ENCODE data around the gene SSTR3.

Gene SSTR3

DNA sequence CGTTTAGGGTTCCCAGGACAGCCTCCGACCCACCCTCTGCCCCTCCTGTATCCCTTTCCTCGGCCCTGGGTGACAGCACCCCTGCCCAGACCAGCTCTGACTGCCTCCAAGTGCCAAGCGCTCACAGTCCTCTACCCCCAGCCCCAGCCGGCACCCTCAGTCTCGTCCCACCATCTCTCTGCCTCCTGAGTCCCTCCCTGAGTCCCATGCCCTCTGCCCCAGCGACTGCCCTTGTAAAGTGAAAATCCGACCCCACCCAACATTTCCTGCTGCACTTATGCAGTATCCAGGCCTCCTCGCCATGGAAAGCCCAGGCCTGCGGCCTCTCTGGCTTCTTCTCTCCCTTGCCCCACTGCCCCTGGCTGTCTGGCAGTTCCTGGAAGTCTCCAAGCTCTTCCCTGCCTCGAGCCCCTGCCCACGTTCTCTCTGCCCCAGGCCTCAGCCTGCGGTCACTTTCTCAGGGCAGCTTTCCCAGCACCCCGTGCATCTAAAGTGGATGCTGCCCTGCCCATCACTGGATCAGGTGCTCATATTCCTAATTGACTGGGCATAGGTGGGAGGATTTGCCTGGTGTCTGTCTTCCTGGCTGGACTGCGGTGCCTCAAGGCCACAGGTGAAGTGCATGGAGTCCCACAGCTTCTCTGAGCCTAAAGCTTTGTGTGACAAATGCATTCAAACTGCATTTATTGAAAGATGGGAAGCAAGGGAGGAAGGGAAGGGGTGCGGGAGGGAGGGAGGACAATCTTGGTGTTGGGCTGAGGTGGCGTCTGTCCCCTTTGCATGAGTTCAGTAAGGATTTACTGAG lies 44.9 kb downstream of the SSTR3 start:
- Mint-ChIP-seq H3K4me1 (peaks cover 82% of the 10 kb centered on the region), H3K9me3 (peaks cover 4% of the 10 kb centered on the region), H3K27ac (peak overlapping the region; percentile 78), H3K36me3 (peaks cover 5% of the 10 kb centered on the region), H3K4me3 (peak overlapping the region; percentile 64), H3K27me3 (peaks cover 15% of the 10 kb centered on the region)
- CTCF ChIA-PET = interaction anchor here (0.7 to 7.7 kb wide), 7 partner anchors 8 to 402 kb away, joined by 3 to 83 read pairs (median 5); no protein-coding TSS in a partner anchor
- peak; percentile 20 for DNase-seq

DNA sequence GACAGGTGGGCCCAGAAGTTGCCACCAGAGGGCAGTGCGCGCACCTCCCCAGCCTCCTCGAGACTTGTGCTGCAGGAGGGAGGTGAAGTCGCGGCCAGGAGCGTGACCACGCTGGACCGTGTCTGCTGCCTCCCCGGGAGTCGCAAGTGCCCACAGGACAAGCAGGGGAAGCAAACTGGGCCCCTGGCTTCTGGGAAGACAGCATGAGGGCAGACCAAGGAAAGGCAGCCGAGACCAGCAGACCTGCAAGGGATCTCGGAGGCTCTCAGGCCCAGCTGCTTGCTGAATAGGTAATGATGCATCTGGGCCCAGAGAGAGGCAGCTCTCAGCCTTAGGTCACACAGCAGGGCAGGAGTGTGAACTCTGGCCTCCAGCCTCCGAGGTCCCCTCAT lies 45.6 kb downstream of the SSTR3 start:
- Mint-ChIP-seq H3K27ac (peak overlapping the region; percentile 85), H3K27me3 (peaks cover 13% of the 10 kb centered on the region), H3K4me1 (peaks cover 89% of the 10 kb centered on the region), H3K36me3 (peaks cover 5% of the 10 kb centered on the region), H3K9me3 (peaks cover 4% of the 10 kb centered on the region), H3K4me3 (peak overlapping the region; percentile 64)
- CTCF ChIA-PET = interaction anchor here (0.7 to 7.7 kb wide), 8 partner anchors 9 to 403 kb away, joined by 3 to 83 read pairs (median 6); partner anchors contain the start of gene IL2RB
- DNase-seq = peak; percentile 89

DNA sequence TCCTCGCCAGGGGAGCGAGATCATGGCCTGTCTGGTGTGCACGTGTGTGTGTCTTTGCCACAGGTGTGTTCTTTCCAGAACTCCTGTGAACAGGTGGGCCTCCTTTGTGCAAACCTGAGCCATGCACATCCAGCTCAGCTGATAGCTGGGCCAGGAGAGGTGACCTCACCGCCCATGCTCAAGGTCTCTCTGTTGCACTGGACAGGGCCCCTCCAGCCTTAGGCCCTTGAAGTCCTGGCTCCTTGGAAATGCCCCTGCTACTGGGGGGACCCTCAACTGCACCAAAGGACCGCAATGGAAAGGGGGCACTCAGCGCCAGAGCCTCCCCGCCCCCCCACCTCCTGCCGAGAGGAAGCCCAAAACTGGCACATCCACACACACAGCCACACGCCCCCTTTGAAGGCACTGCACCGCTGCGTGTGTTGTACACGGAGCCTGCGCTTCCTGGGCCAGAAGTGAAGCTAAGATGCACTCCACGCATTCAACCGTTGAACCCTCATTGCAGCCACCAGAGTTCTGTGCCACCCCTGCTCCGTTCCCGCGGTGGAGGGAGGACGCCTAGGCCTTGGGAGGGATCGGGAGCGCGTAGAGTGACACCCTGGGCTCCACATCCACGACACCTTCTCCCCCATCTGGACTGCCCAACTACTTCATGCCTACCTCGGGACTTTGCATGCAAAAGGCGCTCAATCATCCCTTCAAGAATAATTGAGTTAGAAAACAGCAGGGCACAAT lies 46.2 kb downstream of the SSTR3 start:
- peaks cover 94% of the 10 kb centered on the region for H3K4me1 Mint-ChIP-seq
- peaks cover 6% of the 10 kb centered on the region for H3K9me3 Mint-ChIP-seq
- peaks cover 7% of the 10 kb centered on the region for H3K36me3 Mint-ChIP-seq
- peak; percentile 51 for DNase-seq
- H3K4me3 Mint-ChIP-seq = peak overlapping the region; percentile 64
- H3K27me3 Mint-ChIP-seq = peaks cover 11% of the 10 kb centered on the region
- peak overlapping the region; percentile 85 for H3K27ac Mint-ChIP-seq
- CTCF ChIA-PET = interaction anchor here (1.0 to 7.7 kb wide), 11 partner anchors 9 to 94 kb away, joined by 3 to 83 read pairs (median 5); partner anchors contain the start of gene IL2RB

DNA sequence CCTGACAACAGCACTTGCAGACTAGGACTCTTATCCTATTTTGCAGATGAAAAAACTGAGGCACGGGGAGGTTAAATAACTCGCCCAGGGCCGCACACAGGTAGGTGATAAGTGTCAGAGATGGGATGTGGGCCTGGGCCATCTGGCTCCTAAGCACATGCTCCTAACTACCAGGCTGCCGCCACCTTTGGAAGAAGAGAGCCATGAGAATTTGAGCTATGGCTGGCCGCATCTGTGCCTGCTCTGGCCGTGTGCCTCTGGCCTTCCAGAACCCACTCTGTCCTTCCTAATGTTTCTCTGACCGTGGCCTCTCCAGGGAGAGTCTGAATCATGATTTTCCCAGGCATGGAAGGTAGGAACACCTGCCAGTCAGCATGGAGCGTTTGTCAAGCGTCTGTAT lies 47.2 kb downstream of the SSTR3 start:
- peaks cover 8% of the 10 kb centered on the region for H3K27me3 Mint-ChIP-seq
- H3K27ac Mint-ChIP-seq = peak overlapping the region; percentile 95
- peaks cover 94% of the 10 kb centered on the region for H3K4me1 Mint-ChIP-seq
- peaks cover 8% of the 10 kb centered on the region for H3K9me3 Mint-ChIP-seq
- DNase-seq = no peak
- H3K36me3 Mint-ChIP-seq = peaks cover 7% of the 10 kb centered on the region
- H3K4me3 Mint-ChIP-seq = no peak overlapping the region
- CTCF ChIA-PET = interaction anchor here (0.6 to 7.7 kb wide), 10 partner anchors 8 to 120 kb away, joined by 3 to 83 read pairs (median 6); partner anchors contain the start of gene IL2RB

DNA sequence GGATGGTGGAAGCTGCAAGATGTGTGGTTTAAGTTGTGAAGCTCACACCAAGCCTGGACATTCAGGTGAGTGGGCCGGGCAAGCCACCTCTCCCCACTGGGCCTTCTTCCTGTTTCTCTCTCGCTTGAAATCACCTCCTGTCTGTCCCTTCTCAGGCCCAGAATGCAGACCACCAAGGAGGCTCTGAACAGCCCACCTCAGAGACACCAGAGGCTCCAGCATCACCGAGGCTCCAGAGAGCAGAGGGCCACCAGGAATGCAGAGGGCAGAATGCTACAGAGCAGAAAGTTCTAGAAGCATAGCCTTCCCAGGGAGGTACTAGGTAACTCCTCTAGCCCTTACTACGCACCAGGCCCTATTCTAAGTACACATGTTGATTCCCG lies 47.8 kb downstream of the SSTR3 start:
- Mint-ChIP-seq H3K4me1 (peaks cover 90% of the 10 kb centered on the region), H3K27me3 (peaks cover 2% of the 10 kb centered on the region), H3K36me3 (peaks cover 7% of the 10 kb centered on the region), H3K9me3 (peaks cover 8% of the 10 kb centered on the region), H3K27ac (peak overlapping the region; percentile 95), H3K4me3 (no peak overlapping the region)
- CTCF ChIA-PET = interaction anchor here (1.0 to 7.7 kb wide), 8 partner anchors 8 to 96 kb away, joined by 3 to 83 read pairs (median 6); partner anchors contain the start of gene IL2RB
- DNase-seq = no peak

DNA sequence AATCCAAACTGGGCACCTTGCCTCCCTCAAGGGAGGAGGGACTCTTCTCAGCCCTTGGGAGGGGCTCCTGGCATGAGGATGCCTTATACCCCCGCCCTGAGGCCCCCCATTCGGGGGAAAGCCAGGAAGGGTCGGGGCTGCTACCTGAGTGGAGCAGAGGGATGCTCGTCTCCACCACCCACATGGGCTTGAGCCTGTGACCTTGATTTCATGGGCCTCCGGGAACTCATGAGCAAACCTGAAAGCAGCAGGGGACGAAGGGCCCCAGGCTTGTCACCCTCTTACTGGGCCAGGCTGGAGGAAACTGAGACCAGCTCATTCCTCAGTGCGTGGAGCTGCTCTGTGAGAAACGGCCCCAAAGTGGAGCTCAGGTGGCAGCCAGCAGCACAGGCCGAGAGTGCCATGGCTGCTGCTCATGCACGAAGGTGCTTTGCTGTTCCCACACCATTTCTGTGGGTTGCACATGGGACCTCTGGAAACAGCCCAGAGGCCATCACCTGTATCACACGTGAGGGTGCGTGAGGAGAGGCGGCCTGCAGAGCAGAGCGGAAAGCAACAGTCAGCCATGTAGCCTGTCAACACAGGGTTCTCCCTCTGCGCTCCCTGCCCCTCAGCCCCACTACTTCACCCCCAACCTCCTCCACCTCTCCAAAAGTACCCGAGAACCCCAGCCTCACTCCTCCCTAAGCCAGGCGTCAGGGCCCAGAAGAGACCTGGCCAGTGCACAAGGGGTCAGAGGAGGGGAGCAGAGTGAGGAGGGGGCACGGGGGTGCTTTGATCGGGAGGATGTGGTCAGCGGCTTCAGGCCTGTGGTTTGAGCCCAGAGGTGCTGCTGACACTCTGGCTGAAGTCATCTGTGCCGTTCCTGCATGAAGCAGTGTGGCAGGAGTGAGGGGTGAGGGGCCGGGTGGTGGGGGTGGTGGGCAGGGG lies 48.4 kb downstream of the SSTR3 start:
- CTCF ChIA-PET = interaction anchor here (0.6 to 7.7 kb wide), 10 partner anchors 14 to 308 kb away, joined by 3 to 83 read pairs (median 4); partner anchors contain the start of gene IL2RB
- peak; percentile 38 for DNase-seq
- H3K27me3 Mint-ChIP-seq = peaks cover 3% of the 10 kb centered on the region
- H3K4me1 Mint-ChIP-seq = peaks cover 90% of the 10 kb centered on the region
- H3K4me3 Mint-ChIP-seq = no peak overlapping the region
- peaks cover 5% of the 10 kb centered on the region for H3K9me3 Mint-ChIP-seq
- H3K36me3 Mint-ChIP-seq = peaks cover 5% of the 10 kb centered on the region
- peak overlapping the region; percentile 95 for H3K27ac Mint-ChIP-seq

DNA sequence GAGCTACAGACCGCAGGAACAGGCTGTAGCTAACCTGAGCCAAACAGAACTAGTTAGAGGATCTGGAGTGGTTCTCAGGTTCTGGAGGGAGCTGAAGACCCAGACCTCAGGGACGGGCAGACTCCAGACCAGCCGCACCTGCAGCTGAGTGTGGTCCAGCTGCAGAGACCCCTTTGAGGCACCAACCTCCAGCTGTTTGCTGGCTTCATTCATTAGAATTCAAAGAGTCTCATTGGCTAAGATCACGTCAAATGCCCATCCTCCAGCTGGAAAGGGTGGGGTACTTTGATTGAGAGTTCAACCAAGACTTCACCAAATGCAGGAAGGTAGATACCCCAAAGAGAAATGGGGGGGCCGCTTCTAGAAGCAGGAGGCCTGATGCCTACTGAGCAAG lies 49.2 kb downstream of the SSTR3 start:
- Mint-ChIP-seq H3K4me3 (peak overlapping the region; percentile 47), H3K4me1 (peaks cover 88% of the 10 kb centered on the region), H3K9me3 (peaks cover 5% of the 10 kb centered on the region), H3K36me3 (peaks cover 2% of the 10 kb centered on the region), H3K27me3 (peaks cover 3% of the 10 kb centered on the region), H3K27ac (peak overlapping the region; percentile 95)
- DNase-seq = no peak
- CTCF ChIA-PET = interaction anchor here (0.6 to 7.7 kb wide), 10 partner anchors 14 to 307 kb away, joined by 3 to 83 read pairs (median 4); partner anchors contain the start of gene IL2RB

DNA sequence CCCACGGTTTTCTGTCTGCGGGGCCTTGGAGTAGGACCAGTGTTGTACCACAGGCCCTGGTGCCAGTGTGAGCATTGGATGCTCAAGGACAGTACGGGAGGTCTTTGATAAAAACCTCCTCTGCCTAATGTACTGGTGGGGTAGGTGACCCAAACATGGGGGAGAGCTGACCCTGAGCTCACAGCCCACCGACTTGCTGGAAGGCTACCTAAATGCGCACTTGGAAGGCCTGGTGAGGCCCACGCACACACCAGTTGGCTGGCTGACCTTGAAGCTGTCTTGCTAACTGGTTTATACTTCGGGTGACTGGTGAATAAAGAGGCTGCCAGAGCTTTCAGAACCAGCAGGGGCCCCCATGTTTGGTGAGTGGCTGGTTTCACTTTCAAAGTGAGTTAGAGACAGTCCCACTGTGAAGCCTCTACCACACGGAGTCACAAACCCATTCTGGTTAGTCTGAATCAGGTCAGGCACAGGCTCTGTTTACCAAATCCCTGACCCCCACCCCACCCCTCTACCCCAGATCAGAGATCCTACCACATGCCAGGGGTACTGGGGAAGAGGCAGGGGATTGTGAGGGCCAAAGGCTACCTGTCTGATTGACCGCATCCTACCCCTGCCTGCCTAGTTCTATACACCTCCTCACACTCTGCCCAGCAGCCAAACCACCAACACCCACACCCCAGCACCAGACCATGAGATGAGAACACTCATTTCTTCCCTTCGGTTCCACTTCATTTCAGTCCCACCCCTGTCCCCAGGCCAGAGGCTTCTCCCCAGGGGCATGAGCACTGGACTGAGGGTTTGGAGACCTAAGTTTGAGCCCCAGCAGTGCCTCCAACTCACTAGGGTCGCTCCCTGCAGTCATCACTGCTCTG lies 49.8 kb downstream of the SSTR3 start:
- peak; percentile 86 for DNase-seq
- H3K4me1 Mint-ChIP-seq = peaks cover 88% of the 10 kb centered on the region
- H3K27ac Mint-ChIP-seq = peak overlapping the region; percentile 95
- CTCF ChIA-PET = interaction anchor here (0.6 to 7.7 kb wide), 10 partner anchors 13 to 306 kb away, joined by 3 to 83 read pairs (median 4); partner anchors contain the start of gene IL2RB
- H3K27me3 Mint-ChIP-seq = peaks cover 3% of the 10 kb centered on the region
- peaks cover 5% of the 10 kb centered on the region for H3K9me3 Mint-ChIP-seq
- H3K4me3 Mint-ChIP-seq = peak overlapping the region; percentile 47
- peaks cover 2% of the 10 kb centered on the region for H3K36me3 Mint-ChIP-seq

DNA sequence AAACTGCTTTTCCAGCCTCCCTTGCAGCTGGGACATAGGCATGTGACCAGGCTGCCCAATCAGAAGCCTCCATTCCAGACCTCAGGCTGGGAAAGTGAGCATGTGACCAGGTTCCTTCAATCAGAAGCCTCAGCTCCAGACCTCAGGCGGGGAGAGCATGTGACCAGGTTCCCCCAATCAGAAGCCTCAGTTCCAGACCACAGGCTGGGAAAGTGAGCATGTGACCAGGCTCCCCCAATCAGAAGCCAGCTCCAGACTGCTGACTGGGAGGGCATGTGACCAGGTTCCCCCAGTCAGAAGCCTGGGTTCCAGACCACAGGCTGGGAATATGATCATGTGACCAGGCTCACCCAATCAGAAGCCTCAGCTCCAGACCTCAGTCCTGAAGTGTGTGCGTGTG lies 50.8 kb downstream of the SSTR3 start:
- peak; percentile 45 for DNase-seq
- peak overlapping the region; percentile 95 for H3K27ac Mint-ChIP-seq
- peaks cover 5% of the 10 kb centered on the region for H3K9me3 Mint-ChIP-seq
- H3K4me3 Mint-ChIP-seq = no peak overlapping the region
- CTCF ChIA-PET = interaction anchor here (0.6 to 7.7 kb wide), 5 partner anchors 12 to 638 kb away, joined by 3 to 83 read pairs (median 4); partner anchors contain the start of gene IL2RB
- peaks cover 81% of the 10 kb centered on the region for H3K4me1 Mint-ChIP-seq
- H3K36me3 Mint-ChIP-seq = peaks cover 2% of the 10 kb centered on the region
- H3K27me3 Mint-ChIP-seq = peaks cover 3% of the 10 kb centered on the region

DNA sequence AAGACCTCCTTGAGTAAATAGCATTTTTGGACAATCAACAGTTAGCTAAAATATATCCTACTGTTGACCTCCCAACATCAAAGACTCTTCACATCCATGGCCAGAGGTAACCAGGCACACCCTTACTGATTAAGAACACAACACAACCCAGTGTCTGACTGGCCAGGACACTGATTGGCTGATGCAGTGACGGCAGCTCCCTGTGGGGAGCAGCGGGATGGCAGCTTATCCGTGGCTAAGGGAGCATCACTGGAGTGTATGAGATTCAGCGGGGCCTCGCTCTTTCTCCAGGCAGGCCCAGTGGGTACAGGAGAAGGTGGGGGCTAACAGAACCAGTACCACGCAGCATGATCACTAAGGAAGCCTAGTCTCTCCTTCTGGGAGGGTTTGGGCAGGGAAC lies 52.2 kb downstream of the SSTR3 start:
- Mint-ChIP-seq H3K4me1 (peaks cover 80% of the 10 kb centered on the region), H3K27me3 (peaks cover 3% of the 10 kb centered on the region), H3K36me3 (peaks cover 2% of the 10 kb centered on the region), H3K9me3 (peaks cover 5% of the 10 kb centered on the region), H3K4me3 (no peak overlapping the region), H3K27ac (peak overlapping the region; percentile 74)
- DNase-seq = no peak
- CTCF ChIA-PET = interaction anchor here (1.6 to 7.7 kb wide), 2 partner anchors 39 to 100 kb away, joined by 4 to 83 read pairs; no protein-coding TSS in a partner anchor

DNA sequence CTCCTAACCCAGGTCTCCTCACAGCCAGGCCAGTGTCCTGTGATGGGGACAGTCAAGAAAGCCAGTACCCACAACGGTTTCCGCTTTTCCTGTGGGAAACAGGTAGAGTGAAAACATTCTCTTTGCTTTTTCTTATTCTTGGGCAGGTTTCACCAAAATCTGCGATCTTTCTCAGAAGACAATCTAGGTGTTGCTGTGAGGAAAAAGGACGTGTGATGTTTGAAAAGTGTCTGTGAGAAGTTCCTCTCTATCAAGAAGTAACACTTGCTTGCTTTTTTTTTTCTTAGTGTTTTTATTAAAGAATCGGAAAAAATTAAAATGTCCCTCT lies 53.4 kb downstream of the SSTR3 start:
- no peak for DNase-seq
- peaks cover 69% of the 10 kb centered on the region for H3K4me1 Mint-ChIP-seq
- peak overlapping the region; percentile 19 for H3K27ac Mint-ChIP-seq
- peaks cover 5% of the 10 kb centered on the region for H3K9me3 Mint-ChIP-seq
- H3K27me3 Mint-ChIP-seq = peaks cover 3% of the 10 kb centered on the region
- peaks cover 2% of the 10 kb centered on the region for H3K36me3 Mint-ChIP-seq
- CTCF ChIA-PET = no interaction called here
- no peak overlapping the region for H3K4me3 Mint-ChIP-seq

DNA sequence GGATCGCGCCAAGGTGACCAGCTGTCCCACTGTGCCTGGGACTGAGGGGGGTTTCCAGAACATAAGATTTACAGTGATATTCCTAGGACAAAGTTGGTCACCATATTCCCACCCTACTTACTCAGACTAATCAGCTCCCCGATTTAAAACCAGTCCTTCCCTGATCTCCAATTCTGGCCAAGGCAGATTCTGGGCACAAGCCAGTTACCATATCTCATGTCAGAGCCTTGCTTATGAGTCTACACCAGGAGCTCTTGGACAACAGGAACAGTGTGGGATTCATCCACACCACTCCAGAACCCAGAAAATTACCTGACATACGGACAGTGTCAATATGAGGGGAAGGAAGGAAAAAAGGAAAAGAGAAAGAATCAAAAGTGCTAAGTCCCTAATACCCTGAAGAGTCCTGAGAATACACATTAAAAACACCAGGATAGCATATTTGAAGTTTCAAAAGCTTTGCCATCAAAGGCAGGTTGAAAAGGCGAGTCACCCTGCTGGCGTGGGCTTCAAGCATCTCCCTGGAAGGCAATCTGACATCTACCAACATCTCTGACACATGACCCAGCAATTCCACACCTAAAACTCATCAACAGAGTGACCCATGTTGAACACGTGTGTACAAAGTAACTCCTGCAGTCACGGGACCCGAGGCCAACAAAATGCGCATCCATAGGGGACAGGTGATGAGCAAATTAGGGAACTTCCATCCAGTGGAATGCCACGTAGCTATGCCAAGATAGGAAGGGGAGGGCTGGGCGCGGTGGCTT lies 54.6 kb downstream of the SSTR3 start:
- H3K9me3 Mint-ChIP-seq = peaks cover 5% of the 10 kb centered on the region
- H3K27ac Mint-ChIP-seq = no peak overlapping the region
- no peak for DNase-seq
- H3K27me3 Mint-ChIP-seq = peaks cover 3% of the 10 kb centered on the region
- H3K4me3 Mint-ChIP-seq = no peak overlapping the region
- CTCF ChIA-PET = interaction anchor here (1.0 kb wide), 1 partner anchor 8 kb away, joined by 3 read pairs; no protein-coding TSS in a partner anchor
- peaks cover 56% of the 10 kb centered on the region for H3K4me1 Mint-ChIP-seq
- H3K36me3 Mint-ChIP-seq = peaks cover 2% of the 10 kb centered on the region

Data from activated naive CD4-positive, alpha-beta T cell treated with anti-CD3 and anti-CD28 coated beads, Interleukin-2, amount 10 ng/mL, durations not matched to agents 7 days and 5 days (primary cell).